ENCODE measurements around the gene PLEKHG3.

GRCh38 chr14:64747327-64747726 is 43.1 kb downstream of the PLEKHG3 start:
- TF ChIP-seq REST (IDR thresholded peaks at IDR 0.05; ENCODE audit: low read depth): no peak
- TF ChIP-seq ZBTB7A (IDR thresholded peaks at IDR 0.05; ENCODE audit: low read depth): no peak
- no peak for TF ChIP-seq RAD21 (IDR thresholded peaks at IDR 0.05; ENCODE audit: low read depth)
- no peak for TF ChIP-seq NFIC (IDR thresholded peaks at IDR 0.05)
- no peak for TF ChIP-seq TAF1 (IDR thresholded peaks at IDR 0.05; ENCODE audit: low read depth)
- no peak for TF ChIP-seq YY1 (IDR thresholded peaks at IDR 0.05; ENCODE audit: low read depth)
- no peak for TF ChIP-seq TEAD4 (IDR thresholded peaks at IDR 0.05)
- no peak for TF ChIP-seq EP300 (IDR thresholded peaks at IDR 0.05; ENCODE audit: borderline replicate concordance)
- TF ChIP-seq USF1 (IDR thresholded peaks at IDR 0.05): no peak
- TF ChIP-seq CEBPB (IDR thresholded peaks at IDR 0.05): no peak
- no peak for TF ChIP-seq EGR1 (IDR thresholded peaks at IDR 0.05)
- no peak for TF ChIP-seq TCF12 (IDR thresholded peaks at IDR 0.05; ENCODE audit: low read depth)
- no peak for TF ChIP-seq MAX (IDR thresholded peaks at IDR 0.05)
- TF ChIP-seq CREB1 (IDR thresholded peaks at IDR 0.05; ENCODE audit: low read depth): no peak
